Cardiac muscle cell (in vitro differentiated cells and primary cell): Measurements from ENCODE around the gene GTF3A. TPM values are rescaled to one million over a fixed set of nuclear protein-coding genes. Genes with fewer than 3 reads are reported as not detected.

Source experiments
- DNase-seq, 2 donors: peaks; one replicate each; pipeline versions ENCODE4 v3.0.0 to v3.0.0-alpha.2; 2010 to 2017; ENCODE audit warnings: low read depth in 1 of 2, low spot score in 1 of 2
- H3K27ac ChIP-seq: fragments of 200-600 bp; sonication (generic); 2 replicates; pipeline ENCODE4 v1.5.1; 2016
- H3K27me3 ChIP-seq: fragments of 200-600 bp; sonication (generic); 2 replicates; pipeline ENCODE4 v1.6.0; 2016; ENCODE audit warnings: control low read depth
- H3K36me3 ChIP-seq: fragments of 200-600 bp; sonication (generic); 2 replicates; pipeline ENCODE4 v1.5.1; 2016; ENCODE audit warnings: control low read depth
- H3K4me1 ChIP-seq: fragments of 200-600 bp; sonication (generic); 2 replicates; pipeline ENCODE4 v1.8.1; 2017; ENCODE audit warnings: low read depth, mild to moderate bottlenecking, mixed run types
- H3K4me3 ChIP-seq: fragments of 200-600 bp; sonication (generic); 2 replicates; pipeline ENCODE4 v1.5.1; 2016; ENCODE audit warnings: mild to moderate bottlenecking
- H3K9me3 ChIP-seq: fragments of 200-600 bp; sonication (generic); 2 replicates; pipeline ENCODE4 v1.5.1; 2017; ENCODE audit warnings: low read depth, mild to moderate bottlenecking, control low read depth
- polyA plus RNA-seq: library from polyadenylated mRNA; unstranded; fragments of >200 nt; fragmentation: Nextera tagmentation; extraction: Ambion mirVana; gene quantifications from 2 replicates; pipeline ENCODE4 v1.2.1, GENCODE V29; 2016
- total RNA-seq: library from RNA; depleted of rRNA; stranded (reverse); fragments of >200 nt; gene quantifications from 2 replicates; pipeline ENCODE4 v1.2.3, GENCODE V29; 2016
- TF ChIP-seq, protein P1 (sequence below): IDR thresholded peaks from 2 replicates; pipeline ENCODE4 v1.5.1; 2012; ENCODE audit warnings: low read depth, mild to moderate bottlenecking, low read length

The GTF3A gene
- total and polyA plus RNA-seq, 2 experiments from 2014 or later, result 56.9 to 140 TPM

DNA sequence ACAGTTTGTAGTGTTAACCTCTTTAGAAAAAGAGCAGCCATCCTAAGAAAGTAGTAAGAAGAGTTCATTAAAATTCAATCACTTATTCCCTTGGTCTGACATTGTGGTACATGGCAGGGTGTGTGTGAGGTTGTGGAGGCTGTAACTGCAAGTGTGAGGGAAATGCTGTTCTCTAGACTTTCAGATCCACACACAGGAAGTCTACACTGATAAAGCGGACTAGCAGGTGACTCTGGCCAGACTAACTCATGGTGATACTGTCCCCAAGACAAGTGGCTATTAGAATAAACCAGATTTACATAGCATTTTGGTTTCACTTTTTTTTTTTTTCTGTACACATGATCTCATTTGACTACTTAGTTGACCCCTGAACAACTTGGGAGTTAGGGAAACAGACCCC, 16.0 kb downstream of the GTF3A start:
- DNase-seq, result no peak
- no peak overlapping the region for H3K27ac ChIP-seq
- no peaks in the 10 kb centered on the region for H3K9me3 ChIP-seq
- H3K4me1 ChIP-seq, result no peaks in the 10 kb centered on the region
- H3K27me3 ChIP-seq, result no peaks in the 10 kb centered on the region
- TF ChIP-seq, protein P1, sequence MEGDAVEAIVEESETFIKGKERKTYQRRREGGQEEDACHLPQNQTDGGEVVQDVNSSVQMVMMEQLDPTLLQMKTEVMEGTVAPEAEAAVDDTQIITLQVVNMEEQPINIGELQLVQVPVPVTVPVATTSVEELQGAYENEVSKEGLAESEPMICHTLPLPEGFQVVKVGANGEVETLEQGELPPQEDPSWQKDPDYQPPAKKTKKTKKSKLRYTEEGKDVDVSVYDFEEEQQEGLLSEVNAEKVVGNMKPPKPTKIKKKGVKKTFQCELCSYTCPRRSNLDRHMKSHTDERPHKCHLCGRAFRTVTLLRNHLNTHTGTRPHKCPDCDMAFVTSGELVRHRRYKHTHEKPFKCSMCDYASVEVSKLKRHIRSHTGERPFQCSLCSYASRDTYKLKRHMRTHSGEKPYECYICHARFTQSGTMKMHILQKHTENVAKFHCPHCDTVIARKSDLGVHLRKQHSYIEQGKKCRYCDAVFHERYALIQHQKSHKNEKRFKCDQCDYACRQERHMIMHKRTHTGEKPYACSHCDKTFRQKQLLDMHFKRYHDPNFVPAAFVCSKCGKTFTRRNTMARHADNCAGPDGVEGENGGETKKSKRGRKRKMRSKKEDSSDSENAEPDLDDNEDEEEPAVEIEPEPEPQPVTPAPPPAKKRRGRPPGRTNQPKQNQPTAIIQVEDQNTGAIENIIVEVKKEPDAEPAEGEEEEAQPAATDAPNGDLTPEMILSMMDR, result no peak
- no peak overlapping the region for H3K4me3 ChIP-seq
- peaks cover 4% of the 10 kb centered on the region for H3K36me3 ChIP-seq

DNA sequence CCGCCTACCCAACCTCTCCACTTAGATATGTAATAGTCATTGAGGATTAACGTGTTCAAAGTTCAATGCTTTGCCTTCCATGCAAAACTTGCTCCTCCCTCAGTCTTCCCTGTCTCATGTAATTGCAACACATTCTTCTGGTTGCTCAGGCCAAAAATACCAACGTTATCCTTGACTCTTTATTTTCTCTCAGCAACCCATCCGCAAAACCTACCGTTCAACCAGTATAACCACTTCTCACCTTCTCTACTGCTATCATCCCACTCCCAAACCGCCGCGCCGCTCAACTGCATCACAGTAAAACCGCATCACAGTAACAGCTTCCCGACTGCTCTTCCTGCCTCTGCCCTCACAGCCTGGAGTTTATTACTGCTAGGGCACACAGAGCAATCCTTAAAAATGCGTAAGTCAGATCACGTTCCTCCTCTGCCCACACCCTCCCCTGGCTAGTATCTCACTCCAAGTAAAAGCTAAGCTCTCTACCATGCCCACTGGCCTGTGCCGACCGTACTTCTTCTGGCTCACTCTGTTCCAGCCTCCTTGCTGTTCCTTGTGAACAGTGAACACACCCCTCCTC, 17.7 kb downstream of the GTF3A start:
- Histone ChIP-seq H3K4me3 (no peak overlapping the region), H3K4me1 (no peaks in the 10 kb centered on the region), H3K27ac (no peak overlapping the region), H3K27me3 (no peaks in the 10 kb centered on the region), H3K36me3 (peaks cover 2% of the 10 kb centered on the region), H3K9me3 (no peaks in the 10 kb centered on the region)
- no peak for DNase-seq
- TF ChIP-seq, protein P1, result no peak

DNA sequence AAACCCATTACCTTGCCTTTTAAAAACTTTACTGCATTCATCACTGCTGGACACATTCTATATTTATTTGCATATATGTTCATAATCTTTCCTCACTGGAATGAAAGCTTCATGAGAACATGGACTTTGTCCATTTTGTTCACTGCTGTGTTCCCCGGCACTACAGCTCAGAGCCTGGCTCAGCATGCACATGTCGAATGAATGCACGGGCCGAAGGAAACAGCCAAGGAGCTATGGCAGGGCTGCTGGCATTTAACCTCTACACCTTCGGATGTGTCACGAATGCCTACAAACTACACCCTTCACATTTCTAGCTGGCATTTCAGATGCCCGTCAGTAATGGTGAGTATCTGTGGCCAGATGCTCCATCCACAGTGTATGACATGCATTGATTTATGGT, 18.4 kb downstream of the GTF3A start:
- DNase-seq, result no peak
- Histone ChIP-seq H3K4me3 (no peak overlapping the region), H3K27me3 (no peaks in the 10 kb centered on the region), H3K36me3 (peaks cover 2% of the 10 kb centered on the region), H3K9me3 (no peaks in the 10 kb centered on the region), H3K4me1 (no peaks in the 10 kb centered on the region), H3K27ac (no peak overlapping the region)
- TF ChIP-seq, protein P1, result no peak

DNA sequence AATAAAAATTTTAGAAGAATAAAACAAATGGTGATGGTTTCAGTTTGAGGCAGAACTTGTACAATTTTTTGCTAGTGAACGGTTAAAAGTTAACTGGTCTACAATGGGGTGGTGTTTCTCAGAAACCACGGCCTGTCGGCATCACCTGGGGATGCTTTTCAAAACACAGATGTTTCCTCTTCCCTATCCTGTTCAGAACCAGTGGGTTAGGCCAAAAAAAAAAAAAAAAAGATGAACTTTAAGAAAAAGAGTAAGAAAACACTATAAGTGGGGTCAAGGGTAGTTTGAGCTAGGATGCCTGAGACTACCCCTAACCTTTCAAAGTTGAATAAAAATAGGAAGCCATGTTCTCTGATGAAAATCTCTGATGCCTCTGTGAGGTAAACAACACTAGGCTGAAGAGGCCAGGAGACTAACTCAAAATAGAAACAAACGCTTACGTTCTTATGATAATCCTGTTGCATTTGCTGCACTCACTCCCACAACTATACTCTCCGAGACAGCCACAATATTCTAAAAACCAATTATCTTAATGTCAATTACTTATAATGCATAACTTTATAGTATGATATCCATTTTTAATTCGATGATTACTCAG, 22.7 kb downstream of the GTF3A start:
- TF ChIP-seq, protein P1, result no peak
- no peak for DNase-seq
- no peaks in the 10 kb centered on the region for H3K4me1 ChIP-seq
- H3K36me3 ChIP-seq, result no peaks in the 10 kb centered on the region
- no peak overlapping the region for H3K4me3 ChIP-seq
- H3K27ac ChIP-seq, result no peak overlapping the region
- peaks cover 3% of the 10 kb centered on the region for H3K27me3 ChIP-seq
- no peaks in the 10 kb centered on the region for H3K9me3 ChIP-seq

DNA sequence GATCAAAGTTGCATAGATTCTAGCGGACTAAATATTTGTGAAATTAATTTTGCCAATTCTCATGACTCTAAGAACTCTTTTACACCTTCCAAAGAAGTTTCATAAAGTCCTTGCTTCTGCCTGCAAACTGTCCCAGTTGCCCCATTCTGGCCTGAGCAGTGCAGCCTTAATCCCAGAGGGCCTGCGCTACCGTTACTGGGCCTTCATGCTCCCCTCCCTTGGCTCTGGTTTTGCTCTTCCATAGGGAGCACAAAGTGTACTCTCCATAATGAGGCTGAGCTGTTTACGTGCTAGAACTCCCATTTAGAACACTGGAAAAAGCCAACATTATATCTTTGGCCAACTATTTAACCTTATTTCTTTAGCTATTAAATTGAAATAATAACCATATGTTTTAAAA, 23.9 kb downstream of the GTF3A start:
- Histone ChIP-seq H3K36me3 (no peaks in the 10 kb centered on the region), H3K4me3 (no peak overlapping the region), H3K4me1 (no peaks in the 10 kb centered on the region), H3K27ac (peak overlapping the region; percentile 89), H3K27me3 (peaks cover 14% of the 10 kb centered on the region), H3K9me3 (no peaks in the 10 kb centered on the region)
- no peak for DNase-seq
- TF ChIP-seq, protein P1, result no peak
